ENCODE data around the gene GPD1L. TPM values are rescaled to one million over a fixed set of nuclear protein-coding genes. Genes with fewer than 3 reads are reported as not detected.

GPD1L gene
- total RNA-seq, 1 experiment from 2014 or later = 9.2 TPM

DNA sequence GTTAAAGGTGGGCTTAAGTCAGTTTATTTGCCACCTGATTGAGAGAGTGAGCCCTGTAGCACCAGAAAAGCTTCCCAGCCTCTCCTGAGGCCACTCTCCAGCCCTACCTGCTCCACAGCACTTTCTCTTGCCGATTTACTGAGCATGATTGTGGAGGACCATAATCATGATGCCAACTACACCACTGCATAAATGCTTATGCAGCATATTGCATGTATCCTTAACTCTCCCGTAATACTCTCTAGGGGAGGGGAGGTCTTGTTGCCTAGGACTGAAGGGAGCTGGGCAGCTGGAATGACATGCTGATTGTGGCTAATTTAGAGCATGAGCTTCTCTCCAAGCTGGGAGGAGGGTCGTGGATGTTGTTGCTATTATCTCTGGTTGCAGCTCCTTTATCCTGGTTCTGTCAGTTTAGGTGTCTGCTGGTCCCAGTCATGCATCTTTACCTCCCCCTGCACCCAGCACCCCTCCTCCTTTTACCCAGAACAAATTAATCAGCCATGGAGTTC, 54.3 kb downstream of the GPD1L start:
- Histone ChIP-seq H3K9me3 (replicated peaks) (no peaks in the 10 kb centered on the region), H3K4me1 (replicated peaks) (no peaks in the 10 kb centered on the region), H3K27me3 (replicated peaks) (no peaks in the 10 kb centered on the region), H3K36me3 (no peaks in the 10 kb centered on the region), H3K4me3 (no peak overlapping the region), H3K27ac (no peak overlapping the region)
- no peak for DNase-seq (ENCODE audit: low read depth in 1 of 2, low spot score in 2 of 2)

DNA sequence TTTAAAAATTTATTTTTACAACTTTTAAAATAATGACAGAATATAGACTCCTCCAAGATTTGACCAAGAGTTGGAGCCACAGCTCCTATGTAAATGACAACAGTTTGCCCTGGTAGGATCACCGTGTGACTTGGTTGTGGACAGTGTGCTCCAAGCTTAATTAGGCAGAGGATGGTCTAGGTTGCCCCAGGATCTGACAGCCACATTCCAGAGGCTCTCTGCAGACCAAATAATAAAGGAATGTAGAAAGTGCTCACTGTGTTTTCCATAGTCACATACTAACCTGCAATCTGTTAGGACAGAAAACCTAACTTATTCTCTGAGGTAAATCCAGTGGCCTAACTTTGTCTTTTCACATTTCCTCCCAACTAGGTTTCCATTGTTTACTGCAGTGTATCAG, 59.0 kb downstream of the GPD1L start:
- Histone ChIP-seq H3K36me3 (no peaks in the 10 kb centered on the region), H3K27me3 (replicated peaks) (no peaks in the 10 kb centered on the region), H3K9me3 (replicated peaks) (no peaks in the 10 kb centered on the region), H3K4me1 (replicated peaks) (no peaks in the 10 kb centered on the region), H3K27ac (no peak overlapping the region), H3K4me3 (no peak overlapping the region)
- no peak for DNase-seq (ENCODE audit: low read depth in 1 of 2, low spot score in 2 of 2)

- Histone ChIP-seq H3K4me3 (no peak overlapping the region), H3K9me3 (replicated peaks) (no peaks in the 10 kb centered on the region)
- DNase-seq (ENCODE audit: low read depth in 1 of 2, low spot score in 2 of 2) = no peak
Observed at GRCh38 chr3:32166654-32167053, 60.2 kb downstream of the GPD1L start.

DNA sequence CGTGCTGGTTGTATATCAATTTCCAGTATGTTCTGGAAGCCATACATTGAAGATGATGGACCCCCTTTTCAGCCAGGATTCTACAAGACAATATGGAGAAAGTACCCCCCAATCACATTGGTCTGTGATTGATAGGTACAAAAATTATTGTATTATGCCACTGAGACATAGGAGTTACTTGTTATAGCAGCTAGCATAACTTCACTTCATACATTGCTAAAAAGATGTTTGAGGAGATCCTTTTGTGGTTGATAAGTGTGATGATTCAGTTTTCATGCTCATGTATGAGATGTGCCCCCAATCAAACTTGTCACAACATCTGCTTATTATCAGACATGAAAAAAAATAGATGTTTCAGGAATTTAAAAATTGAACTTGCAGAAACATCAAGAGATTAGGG, 66.0 kb downstream of the GPD1L start:
- H3K9me3 ChIP-seq (replicated peaks) = no peaks in the 10 kb centered on the region
- no peak for DNase-seq (ENCODE audit: low read depth in 1 of 2, low spot score in 2 of 2)
- H3K4me1 ChIP-seq (replicated peaks) = no peaks in the 10 kb centered on the region
- no peak overlapping the region for H3K4me3 ChIP-seq
- no peaks in the 10 kb centered on the region for H3K36me3 ChIP-seq
- H3K27me3 ChIP-seq (replicated peaks) = no peaks in the 10 kb centered on the region
- H3K27ac ChIP-seq = no peak overlapping the region

More at GRCh38 chr3:32166654-32167053, 60.2 kb downstream of the GPD1L start:
- H3K27me3 ChIP-seq (replicated peaks) = no peaks in the 10 kb centered on the region
- H3K4me1 ChIP-seq (replicated peaks) = no peaks in the 10 kb centered on the region
- H3K36me3 ChIP-seq = no peaks in the 10 kb centered on the region
- no peak overlapping the region for H3K27ac ChIP-seq

- Histone ChIP-seq H3K27me3 (replicated peaks) (no peaks in the 10 kb centered on the region), H3K4me3 (no peak overlapping the region), H3K36me3 (no peaks in the 10 kb centered on the region), H3K9me3 (replicated peaks) (no peaks in the 10 kb centered on the region), H3K4me1 (replicated peaks) (no peaks in the 10 kb centered on the region), H3K27ac (no peak overlapping the region)
- DNase-seq (ENCODE audit: low read depth in 1 of 2, low spot score in 2 of 2) = peak; percentile 14 to 48
Observed at GRCh38 chr3:32175607-32176197, 69.3 kb downstream of the GPD1L start.

GRCh38 chr3:32176989-32177701, 70.7 kb downstream of the GPD1L start:
- DNase-seq (ENCODE audit: low read depth in 1 of 2, low spot score in 2 of 2) = peak in 1 of 2 experiments; percentile 28
- Histone ChIP-seq H3K9me3 (replicated peaks) (no peaks in the 10 kb centered on the region), H3K36me3 (no peaks in the 10 kb centered on the region), H3K4me3 (no peak overlapping the region), H3K27me3 (replicated peaks) (no peaks in the 10 kb centered on the region), H3K4me1 (replicated peaks) (no peaks in the 10 kb centered on the region), H3K27ac (no peak overlapping the region)

DNA sequence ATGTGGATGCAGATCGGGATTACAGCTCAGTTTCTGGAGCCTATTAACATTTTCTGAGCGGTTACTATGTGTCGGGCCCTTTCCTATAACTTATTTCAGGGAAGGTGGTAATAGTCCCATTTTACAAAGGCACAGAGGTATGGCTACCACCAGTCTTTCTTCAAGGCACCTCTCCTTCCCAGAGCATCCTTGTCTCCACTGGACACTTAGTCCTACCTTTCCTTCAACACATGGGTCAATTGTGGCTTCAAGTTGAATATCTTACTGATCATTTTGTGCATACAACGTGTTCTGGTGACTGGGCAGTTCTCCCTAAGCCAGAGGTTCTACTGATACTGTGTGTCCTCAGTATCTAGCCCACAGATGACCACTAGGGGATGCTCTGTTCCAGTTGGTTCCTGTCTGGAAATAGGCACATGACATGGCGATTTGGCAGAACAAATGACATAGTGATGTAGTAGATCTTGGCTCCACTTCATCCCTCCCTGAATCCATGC, 71.3 kb downstream of the GPD1L start:
- Histone ChIP-seq H3K36me3 (no peaks in the 10 kb centered on the region), H3K27ac (no peak overlapping the region), H3K4me1 (replicated peaks) (no peaks in the 10 kb centered on the region), H3K4me3 (no peak overlapping the region), H3K27me3 (replicated peaks) (no peaks in the 10 kb centered on the region), H3K9me3 (replicated peaks) (no peaks in the 10 kb centered on the region)
- peak; percentile 25 to 44 for DNase-seq (ENCODE audit: low read depth in 1 of 2, low spot score in 2 of 2)

DNA sequence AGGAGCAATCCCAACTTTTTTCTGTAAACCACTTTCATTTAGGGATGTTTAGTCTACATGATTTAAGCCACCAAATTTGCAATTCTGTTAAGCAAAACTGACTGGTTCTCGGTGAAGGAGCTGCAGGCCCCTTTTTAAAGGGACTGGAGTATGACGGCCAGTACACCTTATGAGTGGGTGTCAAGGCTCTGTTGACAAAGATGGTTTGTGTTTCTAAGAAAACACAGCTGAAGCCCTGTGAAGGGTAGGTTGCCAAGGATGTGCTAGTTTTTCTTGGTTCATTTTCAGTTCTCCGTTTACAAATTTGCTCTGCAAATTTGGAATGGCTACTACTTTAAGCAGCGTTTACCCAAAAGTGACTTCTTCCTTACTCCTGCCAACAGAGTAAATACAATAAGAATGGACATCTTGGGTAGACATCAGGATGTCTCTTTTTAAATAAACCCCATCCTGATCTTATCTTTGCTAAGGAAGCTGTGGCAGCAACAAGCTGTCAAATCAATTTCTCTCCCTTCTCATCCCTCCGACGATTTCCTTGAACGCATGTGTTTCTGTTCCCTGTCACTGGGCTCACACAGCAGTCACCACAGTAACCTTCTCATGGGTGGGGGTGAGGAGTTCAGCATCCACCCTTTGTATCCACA, 73.8 kb downstream of the GPD1L start:
- Histone ChIP-seq H3K27me3 (replicated peaks) (no peaks in the 10 kb centered on the region), H3K4me1 (replicated peaks) (no peaks in the 10 kb centered on the region), H3K36me3 (no peaks in the 10 kb centered on the region), H3K27ac (no peak overlapping the region), H3K4me3 (no peak overlapping the region), H3K9me3 (replicated peaks) (no peaks in the 10 kb centered on the region)
- no peak for DNase-seq (ENCODE audit: low read depth in 1 of 2, low spot score in 2 of 2)

DNA sequence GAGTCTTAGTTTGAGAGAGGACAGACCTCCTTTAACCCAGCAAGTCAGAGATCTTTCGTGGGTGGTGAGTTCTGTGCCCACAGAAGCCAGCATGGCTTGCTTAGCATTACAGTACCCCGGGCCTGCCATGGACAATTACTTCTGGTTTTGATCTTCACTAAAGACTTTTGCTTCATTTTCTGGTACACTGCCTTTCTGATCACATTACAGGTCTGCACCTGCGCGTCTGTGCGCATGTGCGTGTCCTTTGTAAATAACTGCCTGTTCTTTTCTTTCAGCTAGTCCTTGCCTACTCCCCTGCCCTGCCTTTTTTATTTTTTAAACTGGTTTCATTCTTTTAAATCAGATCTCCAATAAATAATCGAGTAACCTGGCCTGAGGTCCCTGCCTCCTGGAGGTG, 74.9 kb downstream of the GPD1L start:
- H3K4me1 ChIP-seq (replicated peaks) = no peaks in the 10 kb centered on the region
- no peak for DNase-seq (ENCODE audit: low read depth in 1 of 2, low spot score in 2 of 2)
- H3K36me3 ChIP-seq = no peaks in the 10 kb centered on the region
- no peaks in the 10 kb centered on the region for H3K9me3 ChIP-seq (replicated peaks)
- H3K27ac ChIP-seq = no peak overlapping the region
- no peak overlapping the region for H3K4me3 ChIP-seq
- no peaks in the 10 kb centered on the region for H3K27me3 ChIP-seq (replicated peaks)

DNA sequence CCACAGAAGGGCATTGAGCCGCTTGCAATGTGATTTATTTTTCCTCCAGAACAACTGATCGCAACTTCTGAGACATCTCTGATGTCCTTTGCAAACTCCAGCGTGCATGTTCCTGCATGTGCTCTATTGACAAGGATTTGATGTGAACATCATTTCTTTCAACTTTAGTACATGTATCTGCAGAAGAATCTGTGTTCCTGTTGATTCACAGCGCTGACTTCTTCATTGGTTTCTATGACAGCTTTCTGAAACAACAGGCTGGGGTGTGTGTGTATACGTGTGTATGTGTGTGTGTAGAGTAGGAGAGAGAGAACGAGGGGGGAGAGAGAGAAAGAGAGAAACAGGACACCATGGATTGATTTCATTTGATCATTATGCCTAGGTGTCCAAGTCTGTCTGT, 75.4 kb downstream of the GPD1L start:
- H3K4me1 ChIP-seq (replicated peaks) = no peaks in the 10 kb centered on the region
- no peak for DNase-seq (ENCODE audit: low read depth in 1 of 2, low spot score in 2 of 2)
- no peaks in the 10 kb centered on the region for H3K27me3 ChIP-seq (replicated peaks)
- no peaks in the 10 kb centered on the region for H3K36me3 ChIP-seq
- no peak overlapping the region for H3K27ac ChIP-seq
- no peak overlapping the region for H3K4me3 ChIP-seq
- H3K9me3 ChIP-seq (replicated peaks) = no peaks in the 10 kb centered on the region

GRCh38 chr3:32184187-32184730, 77.8 kb downstream of the GPD1L start:
- Histone ChIP-seq H3K9me3 (replicated peaks) (no peaks in the 10 kb centered on the region), H3K27me3 (replicated peaks) (0 out of 2 replicates have a peak, but pooled peaks cover 3% of the 10 kb centered on the region), H3K27ac (no peak overlapping the region), H3K4me3 (no peak overlapping the region), H3K4me1 (replicated peaks) (no peaks in the 10 kb centered on the region), H3K36me3 (no peaks in the 10 kb centered on the region)
- DNase-seq (ENCODE audit: low read depth in 1 of 2, low spot score in 2 of 2) = no peak

DNA sequence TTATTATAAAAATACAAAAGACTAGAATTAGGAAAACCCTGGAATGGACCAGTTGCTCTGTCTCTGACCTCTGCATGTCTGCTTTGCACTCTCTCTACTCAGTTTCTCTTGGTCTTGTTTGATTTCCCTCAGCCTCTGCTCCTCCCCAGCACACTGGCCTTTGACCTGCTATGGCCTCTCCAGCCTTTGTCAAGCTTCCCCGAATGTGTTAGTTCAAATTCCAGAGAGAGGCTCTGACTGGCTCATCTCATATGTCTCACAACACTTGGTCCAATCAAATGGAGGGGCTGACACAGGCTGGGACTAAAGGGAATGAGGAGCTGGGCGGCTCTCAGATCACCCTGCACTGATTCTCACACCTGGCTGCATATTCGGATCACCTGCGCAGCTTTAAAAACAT, 79.7 kb downstream of the GPD1L start:
- H3K4me1 ChIP-seq (replicated peaks) = no peaks in the 10 kb centered on the region
- no peaks in the 10 kb centered on the region for H3K9me3 ChIP-seq (replicated peaks)
- 0 out of 2 replicates have a peak, but pooled peaks cover 3% of the 10 kb centered on the region for H3K27me3 ChIP-seq (replicated peaks)
- no peak overlapping the region for H3K4me3 ChIP-seq
- no peak for DNase-seq (ENCODE audit: low read depth in 1 of 2, low spot score in 2 of 2)
- no peak overlapping the region for H3K27ac ChIP-seq
- no peaks in the 10 kb centered on the region for H3K36me3 ChIP-seq

DNA sequence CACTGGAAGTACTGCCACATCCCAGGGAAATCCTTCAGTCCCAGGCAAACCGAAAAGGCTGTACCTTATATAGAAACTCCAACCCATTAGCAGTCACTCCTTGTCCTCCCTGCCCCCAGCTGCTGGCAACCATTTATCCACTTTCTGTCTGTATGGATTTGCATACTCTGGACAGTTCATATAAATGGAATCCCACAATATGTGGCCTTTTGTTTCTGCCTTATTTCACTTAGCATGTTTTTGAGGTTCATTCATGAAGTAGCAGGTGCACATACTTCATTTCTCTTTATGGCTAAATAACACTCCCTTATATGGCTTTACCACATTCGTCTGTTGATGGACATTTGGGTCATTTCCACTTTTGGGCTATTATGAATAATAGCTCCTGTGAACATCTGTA, 80.5 kb downstream of the GPD1L start:
- Histone ChIP-seq H3K4me1 (replicated peaks) (no peaks in the 10 kb centered on the region), H3K27me3 (replicated peaks) (0 out of 2 replicates have a peak, but pooled peaks cover 3% of the 10 kb centered on the region), H3K27ac (no peak overlapping the region), H3K9me3 (replicated peaks) (no peaks in the 10 kb centered on the region), H3K4me3 (no peak overlapping the region), H3K36me3 (no peaks in the 10 kb centered on the region)
- DNase-seq (ENCODE audit: low read depth in 1 of 2, low spot score in 2 of 2) = no peak

DNA sequence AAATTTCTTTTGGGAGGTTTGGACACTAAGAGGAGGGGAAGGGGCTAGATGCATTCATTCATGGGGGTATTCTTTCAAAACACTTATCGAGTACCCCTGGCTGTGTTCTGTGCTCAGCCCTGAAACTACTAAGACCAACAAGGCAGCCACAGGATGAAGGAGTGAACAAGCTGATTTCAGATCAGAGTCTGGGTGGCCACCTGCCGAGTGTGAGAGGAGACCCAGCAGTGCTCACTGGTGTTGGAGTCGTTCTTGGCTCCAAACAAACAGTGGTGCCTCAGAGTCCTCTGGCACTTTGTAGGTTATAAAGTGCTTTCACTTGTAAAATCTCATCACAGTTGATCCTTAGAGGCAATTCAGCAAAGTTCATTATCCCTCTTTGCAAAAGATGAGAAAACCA, 83.3 kb downstream of the GPD1L start:
- Histone ChIP-seq H3K27ac (no peak overlapping the region), H3K9me3 (replicated peaks) (no peaks in the 10 kb centered on the region), H3K27me3 (replicated peaks) (0 out of 2 replicates have a peak, but pooled peaks cover 3% of the 10 kb centered on the region), H3K4me1 (replicated peaks) (no peaks in the 10 kb centered on the region), H3K4me3 (no peak overlapping the region), H3K36me3 (no peaks in the 10 kb centered on the region)
- DNase-seq (ENCODE audit: low read depth in 1 of 2, low spot score in 2 of 2) = no peak
